Measurements from ENCODE around the gene EFNA2. TPM values are rescaled to one million over a fixed set of nuclear protein-coding genes. Genes with fewer than 3 reads are reported as not detected.

Gene EFNA2
- polyA plus RNA-seq, 1 of the 3 experiments (the other 2 are of a cell fraction), result 1.1 TPM

DNA sequence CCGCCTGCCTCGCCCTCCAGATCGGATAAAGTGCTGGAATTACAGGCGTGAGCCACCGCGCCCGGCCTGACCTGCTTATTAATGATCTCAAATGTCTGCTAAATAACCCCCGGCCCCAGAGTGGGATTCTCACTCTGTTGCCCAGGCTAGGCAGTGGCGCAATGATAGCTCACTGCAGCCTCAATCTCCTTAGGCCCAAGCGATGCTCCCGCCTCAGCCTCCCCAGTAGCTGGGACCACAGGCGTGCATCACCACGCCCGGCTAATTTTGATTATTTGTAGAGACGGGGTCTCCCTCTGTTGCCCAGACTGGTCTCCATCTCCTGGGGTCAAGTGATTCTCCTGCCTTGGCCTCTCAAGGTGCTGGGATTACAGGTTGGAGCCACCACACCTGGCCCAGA, 44.7 kb upstream of the EFNA2 start:
- peaks cover 39% of the 10 kb centered on the region for H3F3A ChIP-seq (replicated peaks; ENCODE audit: insufficient read depth)
- H3K9me3 ChIP-seq, result no peaks in the 10 kb centered on the region
- no peak overlapping the region for H2AFZ ChIP-seq (ENCODE audit: low read depth)
- peak overlapping the region; percentile 99 for H3K4me2 ChIP-seq
- H3K9ac ChIP-seq, result no peak overlapping the region
- H3K4me3 ChIP-seq (ENCODE audit: low read depth in 2 of 2, low read length in 1 of 2), result peak overlapping the region in 1 of 2 experiments; percentile 91; a peak in 1 of 4 replicates
- ChIA-PET POLR2A (interaction anchor here (0.9 to 4.3 kb wide), 4 partner anchors 12 to 215 kb away, joined by 3 to 49 read pairs (median 5); partner anchors contain the start of gene CIRBP), CTCF (interaction anchor here (0.8 to 9.7 kb wide), 23 partner anchors 13 to 320 kb away, joined by 3 to 594 read pairs (median 4); partner anchors contain the start of gene CIRBP)
- TF ChIP-seq, protein P1, sequence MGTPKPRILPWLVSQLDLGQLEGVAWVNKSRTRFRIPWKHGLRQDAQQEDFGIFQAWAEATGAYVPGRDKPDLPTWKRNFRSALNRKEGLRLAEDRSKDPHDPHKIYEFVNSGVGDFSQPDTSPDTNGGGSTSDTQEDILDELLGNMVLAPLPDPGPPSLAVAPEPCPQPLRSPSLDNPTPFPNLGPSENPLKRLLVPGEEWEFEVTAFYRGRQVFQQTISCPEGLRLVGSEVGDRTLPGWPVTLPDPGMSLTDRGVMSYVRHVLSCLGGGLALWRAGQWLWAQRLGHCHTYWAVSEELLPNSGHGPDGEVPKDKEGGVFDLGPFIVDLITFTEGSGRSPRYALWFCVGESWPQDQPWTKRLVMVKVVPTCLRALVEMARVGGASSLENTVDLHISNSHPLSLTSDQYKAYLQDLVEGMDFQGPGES (IDR thresholded peaks at IDR 0.05; ENCODE audit: low read depth, low read length), result no peak
- TF ChIP-seq, protein P2, sequence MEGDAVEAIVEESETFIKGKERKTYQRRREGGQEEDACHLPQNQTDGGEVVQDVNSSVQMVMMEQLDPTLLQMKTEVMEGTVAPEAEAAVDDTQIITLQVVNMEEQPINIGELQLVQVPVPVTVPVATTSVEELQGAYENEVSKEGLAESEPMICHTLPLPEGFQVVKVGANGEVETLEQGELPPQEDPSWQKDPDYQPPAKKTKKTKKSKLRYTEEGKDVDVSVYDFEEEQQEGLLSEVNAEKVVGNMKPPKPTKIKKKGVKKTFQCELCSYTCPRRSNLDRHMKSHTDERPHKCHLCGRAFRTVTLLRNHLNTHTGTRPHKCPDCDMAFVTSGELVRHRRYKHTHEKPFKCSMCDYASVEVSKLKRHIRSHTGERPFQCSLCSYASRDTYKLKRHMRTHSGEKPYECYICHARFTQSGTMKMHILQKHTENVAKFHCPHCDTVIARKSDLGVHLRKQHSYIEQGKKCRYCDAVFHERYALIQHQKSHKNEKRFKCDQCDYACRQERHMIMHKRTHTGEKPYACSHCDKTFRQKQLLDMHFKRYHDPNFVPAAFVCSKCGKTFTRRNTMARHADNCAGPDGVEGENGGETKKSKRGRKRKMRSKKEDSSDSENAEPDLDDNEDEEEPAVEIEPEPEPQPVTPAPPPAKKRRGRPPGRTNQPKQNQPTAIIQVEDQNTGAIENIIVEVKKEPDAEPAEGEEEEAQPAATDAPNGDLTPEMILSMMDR (IDR thresholded peaks at IDR 0.05), result no peak
- TF ChIP-seq RFX5 (IDR thresholded peaks at IDR 0.05; ENCODE audit: low read length), result no peak
- TF ChIP-seq FOXJ3 (CRISPR knock-in tag; IDR thresholded peaks at IDR 0.05), result no peak
- no peak for TF ChIP-seq RXRA (IDR thresholded peaks at IDR 0.05; ENCODE audit: borderline replicate concordance, low read depth)
- peaks cover 11% of the 10 kb centered on the region; the same call in 1 of the 2 replicates for H4K20me1 ChIP-seq (ENCODE audit: insufficient read depth)
- WGBS (ENCODE audit: low lambda C conversion rate), result 85% methylated on average over 15 of the region's 15 CpGs
- peaks cover 22 to 50% of the 10 kb centered on the region in 2 experiments; a peak in 3 of 4 replicates for H3K4me1 ChIP-seq (ENCODE audit: control insufficient read depth in 1 of 2, insufficient read depth in 2 of 2, low read depth in 1 of 2, low read length in 1 of 2)
- no peak for DNase-seq
- peak overlapping the region in 1 of 2 experiments; percentile 55; a peak in 2 of 4 replicates for H3K27ac ChIP-seq (ENCODE audit: low read depth in 2 of 2, low read length in 1 of 2)
- H3K9me2 ChIP-seq, result no peaks in the 10 kb centered on the region
- H3K27me3 ChIP-seq (ENCODE audit: insufficient read depth), result no peaks in the 10 kb centered on the region
- H3K79me2 ChIP-seq (ENCODE audit: insufficient read depth), result peaks cover 37% of the 10 kb centered on the region
- H3K36me3 ChIP-seq (replicated peaks in 1 of 2; ENCODE audit: control insufficient read depth in 1 of 2, insufficient read depth in 2 of 2, low read length in 1 of 2), result no peaks in the 10 kb centered on the region

DNA sequence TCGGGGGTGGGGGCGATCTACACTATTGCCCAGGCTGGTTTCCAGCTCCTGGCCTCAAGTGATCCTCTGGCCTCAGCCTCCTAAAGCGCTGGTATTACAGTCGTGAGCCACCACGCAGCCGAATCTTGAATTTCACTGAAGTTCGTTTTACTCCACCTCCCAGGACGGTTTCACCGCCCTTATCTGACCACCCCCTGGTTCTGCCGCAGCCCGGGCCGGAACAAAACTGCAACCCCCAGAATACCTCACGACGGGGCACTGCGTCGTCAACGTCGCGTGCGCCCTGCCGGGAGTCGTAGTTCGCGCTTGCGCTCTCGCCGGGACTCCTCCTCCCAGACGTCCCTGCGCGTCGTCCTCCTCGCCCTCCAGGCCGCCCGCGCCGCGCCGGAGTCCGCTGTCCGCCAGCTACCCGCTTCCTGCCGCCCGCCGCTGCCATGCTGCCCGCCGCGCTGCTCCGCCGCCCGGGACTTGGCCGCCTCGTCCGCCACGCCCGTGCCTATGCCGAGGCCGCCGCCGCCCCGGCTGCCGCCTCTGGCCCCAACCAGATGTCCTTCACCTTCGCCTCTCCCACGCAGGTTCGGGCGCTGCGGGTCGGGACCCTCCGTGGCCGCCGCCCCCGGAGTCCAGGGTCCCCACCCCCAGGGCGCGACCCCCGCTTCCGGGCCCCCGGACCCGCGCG, 44.1 kb upstream of the EFNA2 start, which contains the start of gene ATP5F1D:
Gene ATP5F1D, plus strand, starts transcription at position 335 of the 679 bp plus-strand sequence. Its CDS starts 100 bp downstream, at position 435.
- peak within 1 kb of the TSS; percentile 55 to 83 for H3K27ac ChIP-seq (ENCODE audit: low read depth in 2 of 2, low read length in 1 of 2)
- no peaks in the 10 kb centered on the region for H3K36me3 ChIP-seq (replicated peaks in 1 of 2; ENCODE audit: control insufficient read depth in 1 of 2, insufficient read depth in 2 of 2, low read length in 1 of 2)
- 8% methylated on average over 13 of the region's 79 CpGs for WGBS (ENCODE audit: low lambda C conversion rate)
- H3F3A ChIP-seq (replicated peaks; ENCODE audit: insufficient read depth), result peaks cover 46% of the 10 kb centered on the region
- peaks cover 32% of the 10 kb centered on the region for H3K79me2 ChIP-seq (ENCODE audit: insufficient read depth)
- H3K4me1 ChIP-seq (ENCODE audit: control insufficient read depth in 1 of 2, insufficient read depth in 2 of 2, low read depth in 1 of 2, low read length in 1 of 2), result peaks cover 22 to 51% of the 10 kb centered on the region in 2 experiments; a peak in 3 of 4 replicates
- peak within 1 kb of the TSS; percentile 80; the same call in 1 of the 2 replicates for H2AFZ ChIP-seq (ENCODE audit: low read depth)
- ChIA-PET CTCF (interaction anchor here (1.0 to 9.7 kb wide), 15 partner anchors 16 to 386 kb away, joined by 3 to 594 read pairs (median 5); partner anchors contain the start of gene CIRBP), POLR2A (interaction anchor here (0.9 to 4.3 kb wide), 4 partner anchors 12 to 216 kb away, joined by 3 to 49 read pairs (median 5); partner anchors contain the start of gene CIRBP)
- no peaks in the 10 kb centered on the region for H3K9me3 ChIP-seq
- DNase-seq, result peak; percentile 93
- peak within 1 kb of the TSS; percentile 88 for H3K9ac ChIP-seq
- peaks cover 6% of the 10 kb centered on the region; the same call in 1 of the 2 replicates for H4K20me1 ChIP-seq (ENCODE audit: insufficient read depth)
- peak within 1 kb of the TSS; percentile 85 to 91 for H3K4me3 ChIP-seq (ENCODE audit: low read depth in 2 of 2, low read length in 1 of 2)
- peak within 1 kb of the TSS; percentile 99 for H3K4me2 ChIP-seq
- no peaks in the 10 kb centered on the region for H3K27me3 ChIP-seq (ENCODE audit: insufficient read depth)
- no peaks in the 10 kb centered on the region for H3K9me2 ChIP-seq
- peak; percentile 57 for TF ChIP-seq ELF1 (IDR thresholded peaks at IDR 0.05)
- TF ChIP-seq RCOR1 (IDR thresholded peaks at IDR 0.05; ENCODE audit: low read length), result no peak
- no peak for TF ChIP-seq MEF2A (IDR thresholded peaks at IDR 0.05; ENCODE audit: borderline replicate concordance, low read depth)
- TF ChIP-seq SIN3A (IDR thresholded peaks at IDR 0.05; ENCODE audit: borderline replicate concordance, low read depth, low read length), result 0 out of 2 replicates have a peak, but pooled peaks have one; percentile 21
- TF ChIP-seq EP300 (IDR thresholded peaks at IDR 0.05; ENCODE audit: borderline replicate concordance in 1 of 2, low read depth in 1 of 2, low read length in 1 of 2), result no peak
- TF ChIP-seq, protein P3, sequence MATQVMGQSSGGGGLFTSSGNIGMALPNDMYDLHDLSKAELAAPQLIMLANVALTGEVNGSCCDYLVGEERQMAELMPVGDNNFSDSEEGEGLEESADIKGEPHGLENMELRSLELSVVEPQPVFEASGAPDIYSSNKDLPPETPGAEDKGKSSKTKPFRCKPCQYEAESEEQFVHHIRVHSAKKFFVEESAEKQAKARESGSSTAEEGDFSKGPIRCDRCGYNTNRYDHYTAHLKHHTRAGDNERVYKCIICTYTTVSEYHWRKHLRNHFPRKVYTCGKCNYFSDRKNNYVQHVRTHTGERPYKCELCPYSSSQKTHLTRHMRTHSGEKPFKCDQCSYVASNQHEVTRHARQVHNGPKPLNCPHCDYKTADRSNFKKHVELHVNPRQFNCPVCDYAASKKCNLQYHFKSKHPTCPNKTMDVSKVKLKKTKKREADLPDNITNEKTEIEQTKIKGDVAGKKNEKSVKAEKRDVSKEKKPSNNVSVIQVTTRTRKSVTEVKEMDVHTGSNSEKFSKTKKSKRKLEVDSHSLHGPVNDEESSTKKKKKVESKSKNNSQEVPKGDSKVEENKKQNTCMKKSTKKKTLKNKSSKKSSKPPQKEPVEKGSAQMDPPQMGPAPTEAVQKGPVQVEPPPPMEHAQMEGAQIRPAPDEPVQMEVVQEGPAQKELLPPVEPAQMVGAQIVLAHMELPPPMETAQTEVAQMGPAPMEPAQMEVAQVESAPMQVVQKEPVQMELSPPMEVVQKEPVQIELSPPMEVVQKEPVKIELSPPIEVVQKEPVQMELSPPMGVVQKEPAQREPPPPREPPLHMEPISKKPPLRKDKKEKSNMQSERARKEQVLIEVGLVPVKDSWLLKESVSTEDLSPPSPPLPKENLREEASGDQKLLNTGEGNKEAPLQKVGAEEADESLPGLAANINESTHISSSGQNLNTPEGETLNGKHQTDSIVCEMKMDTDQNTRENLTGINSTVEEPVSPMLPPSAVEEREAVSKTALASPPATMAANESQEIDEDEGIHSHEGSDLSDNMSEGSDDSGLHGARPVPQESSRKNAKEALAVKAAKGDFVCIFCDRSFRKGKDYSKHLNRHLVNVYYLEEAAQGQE (IDR thresholded peaks at IDR 0.05; ENCODE audit: low read depth, low read length), result no peak
- TF ChIP-seq SMC3 (IDR thresholded peaks at IDR 0.05; ENCODE audit: low read depth, low read length), result no peak
- TF ChIP-seq YY1 (IDR thresholded peaks at IDR 0.05; ENCODE audit: low read depth), result 0 out of 2 replicates have a peak, but pooled peaks have one; percentile 34
- TF ChIP-seq TEAD4 (IDR thresholded peaks at IDR 0.05; ENCODE audit: borderline replicate concordance, insufficient read depth), result no peak
- TF ChIP-seq, protein P4, sequence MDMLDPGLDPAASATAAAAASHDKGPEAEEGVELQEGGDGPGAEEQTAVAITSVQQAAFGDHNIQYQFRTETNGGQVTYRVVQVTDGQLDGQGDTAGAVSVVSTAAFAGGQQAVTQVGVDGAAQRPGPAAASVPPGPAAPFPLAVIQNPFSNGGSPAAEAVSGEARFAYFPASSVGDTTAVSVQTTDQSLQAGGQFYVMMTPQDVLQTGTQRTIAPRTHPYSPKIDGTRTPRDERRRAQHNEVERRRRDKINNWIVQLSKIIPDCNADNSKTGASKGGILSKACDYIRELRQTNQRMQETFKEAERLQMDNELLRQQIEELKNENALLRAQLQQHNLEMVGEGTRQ (IDR thresholded peaks at IDR 0.05; ENCODE audit: borderline replicate concordance, low read depth, low read length), result no peak
- TF ChIP-seq CHD2 (IDR thresholded peaks at IDR 0.05; ENCODE audit: low read length, partially characterized antibody), result peak; percentile 91
- no peak for TF ChIP-seq RFX5 (IDR thresholded peaks at IDR 0.05; ENCODE audit: low read length)
- no peak for TF ChIP-seq EZH2phosphoT487 (IDR thresholded peaks at IDR 0.05; ENCODE audit: borderline replicate concordance, low read depth)

All from SK-N-SH (cell line).